HepG2 (cell line): ENCODE measurements around the gene ALG9. TPM values are rescaled to one million over a fixed set of nuclear protein-coding genes. Genes with fewer than 3 reads are reported as not detected.

ENCODE experiments used
- AKAP8 ChIP-seq: sonication (generic); formaldehyde crosslinking; IDR thresholded peaks from 2 replicates; pipeline ENCODE4 v1.5.1; 2020; ENCODE audit warnings: mild to moderate bottlenecking, missing genetic modification reagents
- FOXC1 ChIP-seq: sonication (generic); formaldehyde crosslinking; IDR thresholded peaks from 2 replicates; pipeline ENCODE4 v1.8.0; 2022; ENCODE audit warnings: mild to moderate bottlenecking, missing genetic modification reagents, borderline replicate concordance
- HDAC2 ChIP-seq: sonication (generic); formaldehyde crosslinking; IDR thresholded peaks from 2 replicates; pipeline ENCODE4 v1.4.0; 2020; ENCODE audit warnings: missing genetic modification reagents
- MAFK ChIP-seq, 2 experiments: IDR thresholded peaks in 1 of 2; conservative IDR thresholded peaks in 1 of 2; 2 replicates each; pipeline ENCODE4 v1.6.1; 2011; ENCODE audit warnings: improper control_type of control experiment in 2 of 2, low read length in 2 of 2
- PHF21A ChIP-seq: sonication (generic); formaldehyde crosslinking; IDR thresholded peaks from 2 replicates; pipeline ENCODE4 v1.5.0; 2020; ENCODE audit warnings: mild to moderate bottlenecking, missing genetic modification reagents
- SIN3A ChIP-seq: IDR thresholded peaks from 2 replicates; pipeline ENCODE4 v1.6.1; 2011; ENCODE audit warnings: low read depth, mild to moderate bottlenecking, control low read depth, low read length, borderline replicate concordance
- TBX3 ChIP-seq: fragments of 450-650 bp; IDR thresholded peaks from 2 replicates; pipeline ENCODE4 v1.6.1; 2017; ENCODE audit warnings: antibody characterized with exemption, mild to moderate bottlenecking, inconsistent platforms, borderline replicate concordance
- ZNF138 ChIP-seq: sonication (generic); formaldehyde crosslinking; IDR thresholded peaks from 2 replicates; pipeline ENCODE4 v1.5.0; 2020; ENCODE audit warnings: mild to moderate bottlenecking, low read depth, missing genetic modification reagents
- ZNF24 ChIP-seq: fragments of 450-650 bp; IDR thresholded peaks from 2 replicates; pipeline ENCODE4 v1.6.1; 2017; ENCODE audit warnings: antibody characterized with exemption, mild to moderate bottlenecking
- ZNF274 ChIP-seq: sonication (generic); formaldehyde crosslinking; IDR thresholded peaks from 2 replicates; pipeline ENCODE4 v1.5.1; 2020; ENCODE audit warnings: mild to moderate bottlenecking, missing genetic modification reagents
- ZNF616 ChIP-seq: sonication (generic); formaldehyde crosslinking; IDR thresholded peaks from 2 replicates; pipeline ENCODE4 v1.5.0; 2020; ENCODE audit warnings: low read depth, mild to moderate bottlenecking, missing genetic modification reagents
- polyA plus RNA-seq, 8 experiments: library from polyadenylated mRNA; depleted of rRNA in 3 of 8; stranded (reverse) in 7 of 8; unstranded in 1 of 8; fragments of >200 nt; fragmentation: Illumina TruSeq in 4 of 8; extraction: Trizol in 4 of 8; gene quantifications; 2 replicates each; pipeline versions ENCODE4 v1.2.1 to v1.2.3, GENCODE V29; 2011 to 2016; ENCODE audit warnings: low read depth in 4 of 8, missing spikeins in 1 of 8, mixed read lengths in 1 of 8; ENCODE audit not compliant: insufficient read depth in 1 of 8
- total RNA-seq, 5 experiments: library from RNA; depleted of rRNA; stranded (reverse); fragments of >200 nt; fragmentation: Illumina TruSeq; extraction: Trizol; gene quantifications; 2 replicates each; pipeline ENCODE4 v1.2.3, GENCODE V29; 2016; ENCODE audit warnings: low read depth in 1 of 5
- TF ChIP-seq, protein P1 (sequence below): sonication (generic); formaldehyde crosslinking; IDR thresholded peaks from 2 replicates; pipeline ENCODE4 v1.4.0; 2020; ENCODE audit warnings: mild to moderate bottlenecking, missing genetic modification reagents
- TF ChIP-seq, protein P2 (sequence below), 2 experiments: IDR thresholded peaks; 2 replicates each; pipeline ENCODE4 v1.6.1; 2011 to 2012; ENCODE audit warnings: low read length in 2 of 2, borderline replicate concordance in 1 of 2, low read depth in 1 of 2, mild to moderate bottlenecking in 1 of 2, moderate library complexity in 1 of 2
- TF ChIP-seq, protein P3 (sequence below): sonication (generic); formaldehyde crosslinking; IDR thresholded peaks from 2 replicates; pipeline ENCODE4 v1.8.0; 2022; ENCODE audit warnings: mild to moderate bottlenecking, missing genetic modification reagents, moderate library complexity
- TF ChIP-seq, protein P4 (sequence below): sonication (generic); formaldehyde crosslinking; IDR thresholded peaks from 2 replicates; pipeline ENCODE4 v1.5.0; 2020; ENCODE audit warnings: mild to moderate bottlenecking, missing genetic modification reagents, borderline replicate concordance

The ALG9 gene
- total and polyA plus RNA-seq, 2 of the 13 experiments (the other 11 are each of a cell fraction or from before 2014, with no cell fraction given): 39.4 to 40.6 TPM

DNA sequence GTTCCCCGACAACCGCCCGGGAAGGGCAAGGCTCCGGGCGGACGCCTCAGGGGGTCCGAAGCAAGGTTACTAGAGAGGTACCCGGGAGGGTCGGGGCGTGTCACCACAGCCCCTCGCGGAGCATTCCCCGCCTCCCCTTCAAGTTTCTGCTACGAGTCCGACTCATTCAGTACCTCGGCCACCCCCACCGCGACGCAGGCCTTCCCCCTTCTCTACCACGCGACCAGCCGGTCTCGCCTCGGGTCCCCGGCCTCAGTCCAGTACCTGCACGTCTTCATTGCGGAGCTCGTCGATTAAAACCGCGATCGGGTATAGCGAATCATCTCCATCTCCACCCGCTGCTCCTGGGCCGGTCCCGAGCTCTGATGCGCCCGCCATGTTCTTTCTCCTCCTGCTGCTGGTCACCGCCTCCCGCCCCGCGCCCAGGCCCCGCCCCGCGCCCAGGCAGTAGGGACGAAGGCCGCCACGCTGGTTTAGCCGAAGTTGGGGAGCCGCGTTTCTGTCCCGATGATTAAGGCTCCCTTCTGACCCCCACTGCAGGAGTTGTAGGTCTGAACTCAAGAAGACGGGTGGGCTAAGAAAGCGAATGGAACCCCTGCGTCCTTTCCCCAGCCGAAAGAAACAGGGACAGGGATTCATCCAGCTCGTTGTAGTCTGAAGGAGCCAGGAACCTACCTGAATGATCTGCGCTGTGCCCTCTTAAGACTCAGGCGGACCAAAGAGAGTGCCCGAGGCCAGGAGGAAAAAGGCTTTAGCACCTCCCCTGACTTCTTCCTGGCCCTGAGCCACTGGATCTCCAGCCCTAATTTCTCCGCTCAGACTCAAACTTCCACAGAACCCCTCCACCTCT, 105.2 kb downstream of the ALG9 start, which contains the start of gene PPP2R1B (continued):
- peak; percentile 17; the same call in 1 of the 2 replicates for TF ChIP-seq PHF21A (CRISPR knock-in tag)
- TF ChIP-seq SIN3A: peak; percentile 64; the same call in 1 of the 2 replicates
- TF ChIP-seq, protein P1, sequence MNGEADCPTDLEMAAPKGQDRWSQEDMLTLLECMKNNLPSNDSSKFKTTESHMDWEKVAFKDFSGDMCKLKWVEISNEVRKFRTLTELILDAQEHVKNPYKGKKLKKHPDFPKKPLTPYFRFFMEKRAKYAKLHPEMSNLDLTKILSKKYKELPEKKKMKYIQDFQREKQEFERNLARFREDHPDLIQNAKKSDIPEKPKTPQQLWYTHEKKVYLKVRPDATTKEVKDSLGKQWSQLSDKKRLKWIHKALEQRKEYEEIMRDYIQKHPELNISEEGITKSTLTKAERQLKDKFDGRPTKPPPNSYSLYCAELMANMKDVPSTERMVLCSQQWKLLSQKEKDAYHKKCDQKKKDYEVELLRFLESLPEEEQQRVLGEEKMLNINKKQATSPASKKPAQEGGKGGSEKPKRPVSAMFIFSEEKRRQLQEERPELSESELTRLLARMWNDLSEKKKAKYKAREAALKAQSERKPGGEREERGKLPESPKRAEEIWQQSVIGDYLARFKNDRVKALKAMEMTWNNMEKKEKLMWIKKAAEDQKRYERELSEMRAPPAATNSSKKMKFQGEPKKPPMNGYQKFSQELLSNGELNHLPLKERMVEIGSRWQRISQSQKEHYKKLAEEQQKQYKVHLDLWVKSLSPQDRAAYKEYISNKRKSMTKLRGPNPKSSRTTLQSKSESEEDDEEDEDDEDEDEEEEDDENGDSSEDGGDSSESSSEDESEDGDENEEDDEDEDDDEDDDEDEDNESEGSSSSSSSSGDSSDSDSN (CRISPR knock-in tag): peak; percentile 76
- TF ChIP-seq ZNF274 (CRISPR knock-in tag): no peak
- no peak for TF ChIP-seq TBX3
- no peak for TF ChIP-seq HDAC2 (CRISPR knock-in tag)
- TF ChIP-seq, protein P2, sequence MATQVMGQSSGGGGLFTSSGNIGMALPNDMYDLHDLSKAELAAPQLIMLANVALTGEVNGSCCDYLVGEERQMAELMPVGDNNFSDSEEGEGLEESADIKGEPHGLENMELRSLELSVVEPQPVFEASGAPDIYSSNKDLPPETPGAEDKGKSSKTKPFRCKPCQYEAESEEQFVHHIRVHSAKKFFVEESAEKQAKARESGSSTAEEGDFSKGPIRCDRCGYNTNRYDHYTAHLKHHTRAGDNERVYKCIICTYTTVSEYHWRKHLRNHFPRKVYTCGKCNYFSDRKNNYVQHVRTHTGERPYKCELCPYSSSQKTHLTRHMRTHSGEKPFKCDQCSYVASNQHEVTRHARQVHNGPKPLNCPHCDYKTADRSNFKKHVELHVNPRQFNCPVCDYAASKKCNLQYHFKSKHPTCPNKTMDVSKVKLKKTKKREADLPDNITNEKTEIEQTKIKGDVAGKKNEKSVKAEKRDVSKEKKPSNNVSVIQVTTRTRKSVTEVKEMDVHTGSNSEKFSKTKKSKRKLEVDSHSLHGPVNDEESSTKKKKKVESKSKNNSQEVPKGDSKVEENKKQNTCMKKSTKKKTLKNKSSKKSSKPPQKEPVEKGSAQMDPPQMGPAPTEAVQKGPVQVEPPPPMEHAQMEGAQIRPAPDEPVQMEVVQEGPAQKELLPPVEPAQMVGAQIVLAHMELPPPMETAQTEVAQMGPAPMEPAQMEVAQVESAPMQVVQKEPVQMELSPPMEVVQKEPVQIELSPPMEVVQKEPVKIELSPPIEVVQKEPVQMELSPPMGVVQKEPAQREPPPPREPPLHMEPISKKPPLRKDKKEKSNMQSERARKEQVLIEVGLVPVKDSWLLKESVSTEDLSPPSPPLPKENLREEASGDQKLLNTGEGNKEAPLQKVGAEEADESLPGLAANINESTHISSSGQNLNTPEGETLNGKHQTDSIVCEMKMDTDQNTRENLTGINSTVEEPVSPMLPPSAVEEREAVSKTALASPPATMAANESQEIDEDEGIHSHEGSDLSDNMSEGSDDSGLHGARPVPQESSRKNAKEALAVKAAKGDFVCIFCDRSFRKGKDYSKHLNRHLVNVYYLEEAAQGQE (IDR thresholded peaks at IDR 0.05; ENCODE audit: borderline replicate concordance in 1 of 2, low read depth in 1 of 2, low read length in 2 of 2): 0 out of 4 replicates have a peak, but pooled peaks of 1 of the 2 experiments have one; percentile 19
- no peak for TF ChIP-seq ZNF24
- peak; percentile 38; the same call in 1 of the 2 replicates for TF ChIP-seq FOXC1
- no peak; the same call in 1 of the 2 replicates for TF ChIP-seq ZNF616
- TF ChIP-seq MAFK (conservative IDR thresholded peaks at IDR 0.05 in 1 of 2, IDR thresholded peaks at IDR 0.05 in 1 of 2; ENCODE audit: low read length in 2 of 2): no peak
- no peak for TF ChIP-seq ZNF138 (CRISPR knock-in tag)
- TF ChIP-seq, protein P3, sequence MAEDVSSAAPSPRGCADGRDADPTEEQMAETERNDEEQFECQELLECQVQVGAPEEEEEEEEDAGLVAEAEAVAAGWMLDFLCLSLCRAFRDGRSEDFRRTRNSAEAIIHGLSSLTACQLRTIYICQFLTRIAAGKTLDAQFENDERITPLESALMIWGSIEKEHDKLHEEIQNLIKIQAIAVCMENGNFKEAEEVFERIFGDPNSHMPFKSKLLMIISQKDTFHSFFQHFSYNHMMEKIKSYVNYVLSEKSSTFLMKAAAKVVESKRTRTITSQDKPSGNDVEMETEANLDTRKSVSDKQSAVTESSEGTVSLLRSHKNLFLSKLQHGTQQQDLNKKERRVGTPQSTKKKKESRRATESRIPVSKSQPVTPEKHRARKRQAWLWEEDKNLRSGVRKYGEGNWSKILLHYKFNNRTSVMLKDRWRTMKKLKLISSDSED (CRISPR knock-in tag): no peak
- TF ChIP-seq AKAP8 (CRISPR knock-in tag): peak; percentile 57; the same call in 1 of the 2 replicates
- TF ChIP-seq, protein P4, sequence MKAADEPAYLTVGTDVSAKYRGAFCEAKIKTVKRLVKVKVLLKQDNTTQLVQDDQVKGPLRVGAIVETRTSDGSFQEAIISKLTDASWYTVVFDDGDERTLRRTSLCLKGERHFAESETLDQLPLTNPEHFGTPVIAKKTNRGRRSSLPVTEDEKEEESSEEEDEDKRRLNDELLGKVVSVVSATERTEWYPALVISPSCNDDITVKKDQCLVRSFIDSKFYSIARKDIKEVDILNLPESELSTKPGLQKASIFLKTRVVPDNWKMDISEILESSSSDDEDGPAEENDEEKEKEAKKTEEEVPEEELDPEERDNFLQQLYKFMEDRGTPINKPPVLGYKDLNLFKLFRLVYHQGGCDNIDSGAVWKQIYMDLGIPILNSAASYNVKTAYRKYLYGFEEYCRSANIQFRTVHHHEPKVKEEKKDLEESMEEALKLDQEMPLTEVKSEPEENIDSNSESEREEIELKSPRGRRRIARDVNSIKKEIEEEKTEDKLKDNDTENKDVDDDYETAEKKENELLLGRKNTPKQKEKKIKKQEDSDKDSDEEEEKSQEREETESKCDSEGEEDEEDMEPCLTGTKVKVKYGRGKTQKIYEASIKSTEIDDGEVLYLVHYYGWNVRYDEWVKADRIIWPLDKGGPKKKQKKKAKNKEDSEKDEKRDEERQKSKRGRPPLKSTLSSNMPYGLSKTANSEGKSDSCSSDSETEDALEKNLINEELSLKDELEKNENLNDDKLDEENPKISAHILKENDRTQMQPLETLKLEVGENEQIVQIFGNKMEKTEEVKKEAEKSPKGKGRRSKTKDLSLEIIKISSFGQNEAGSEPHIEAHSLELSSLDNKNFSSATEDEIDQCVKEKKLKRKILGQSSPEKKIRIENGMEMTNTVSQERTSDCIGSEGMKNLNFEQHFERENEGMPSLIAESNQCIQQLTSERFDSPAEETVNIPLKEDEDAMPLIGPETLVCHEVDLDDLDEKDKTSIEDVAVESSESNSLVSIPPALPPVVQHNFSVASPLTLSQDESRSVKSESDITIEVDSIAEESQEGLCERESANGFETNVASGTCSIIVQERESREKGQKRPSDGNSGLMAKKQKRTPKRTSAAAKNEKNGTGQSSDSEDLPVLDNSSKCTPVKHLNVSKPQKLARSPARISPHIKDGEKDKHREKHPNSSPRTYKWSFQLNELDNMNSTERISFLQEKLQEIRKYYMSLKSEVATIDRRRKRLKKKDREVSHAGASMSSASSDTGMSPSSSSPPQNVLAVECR (CRISPR knock-in tag): peak; percentile 89
